Measurements from ENCODE around the gene ASH1L. TPM values are rescaled to one million over a fixed set of nuclear protein-coding genes. Genes with fewer than 3 reads are reported as not detected.
A peak's percentile ranks its signal among the peaks of the same experiment; 100 is the strongest.
"Not testable (repeated sequence)": the region's sequence is repeated elsewhere in the genome, so short reads cannot be mapped to it uniquely, and the experiment has no call there.

The ASH1L gene
- total RNA-seq, 1 experiment from 2014 or later = 19.8 TPM

GRCh38 chr1:155493595-155493994 lies 69.0 kb downstream of the ASH1L start:
- not testable (repeated sequence) for DNase-seq (ENCODE audit: low read depth)

GRCh38 chr1:155488419-155488818 lies 74.2 kb downstream of the ASH1L start:
- DNase-seq (ENCODE audit: low read depth) = not testable (repeated sequence)

- DNase-seq (ENCODE audit: low read depth) = no peak
These were observed 75.1 kb downstream of the ASH1L start for GRCh38 chr1:155487541-155487940.

GRCh38 chr1:155486952-155487351 lies 75.7 kb downstream of the ASH1L start:
- DNase-seq (ENCODE audit: low read depth) = not testable (repeated sequence)

- DNase-seq (ENCODE audit: low read depth) = no peak
These were observed 76.7 kb downstream of the ASH1L start for GRCh38 chr1:155485945-155486344.

- DNase-seq (ENCODE audit: low read depth) = no peak
These were observed 77.4 kb downstream of the ASH1L start for GRCh38 chr1:155485222-155485621.

- DNase-seq (ENCODE audit: low read depth) = no peak
These were observed 80.8 kb downstream of the ASH1L start for GRCh38 chr1:155481741-155482241.

- DNase-seq (ENCODE audit: low read depth) = peak; percentile 58
These were observed 83.4 kb downstream of the ASH1L start for GRCh38 chr1:155479205-155479604.

GRCh38 chr1:155478270-155478852 lies 84.2 kb downstream of the ASH1L start:
- no peak for DNase-seq (ENCODE audit: low read depth)

GRCh38 chr1:155474146-155474545 lies 88.5 kb downstream of the ASH1L start:
- DNase-seq (ENCODE audit: low read depth) = no peak

- no peak for DNase-seq (ENCODE audit: low read depth)
These were observed 89.3 kb downstream of the ASH1L start for GRCh38 chr1:155473151-155473821.

GRCh38 chr1:155472491-155473083 lies 90.0 kb downstream of the ASH1L start:
- DNase-seq (ENCODE audit: low read depth) = no peak

- no peak for DNase-seq (ENCODE audit: low read depth)
These were observed 90.7 kb downstream of the ASH1L start for GRCh38 chr1:155471891-155472290.

- no peak for DNase-seq (ENCODE audit: low read depth)
These were observed 91.6 kb downstream of the ASH1L start for GRCh38 chr1:155471026-155471425.

GRCh38 chr1:155466996-155467395 lies 95.6 kb downstream of the ASH1L start:
- DNase-seq (ENCODE audit: low read depth) = peak; percentile 73

- no peak for DNase-seq (ENCODE audit: low read depth)
These were observed 96.0 kb downstream of the ASH1L start for GRCh38 chr1:155466617-155466972.

GRCh38 chr1:155463865-155464650 lies 98.5 kb downstream of the ASH1L start:
- peak; percentile 79 for DNase-seq (ENCODE audit: low read depth)

GRCh38 chr1:155458111-155458510 lies 104.5 kb downstream of the ASH1L start:
- no peak for DNase-seq (ENCODE audit: low read depth)

GRCh38 chr1:155457266-155457665 lies 105.3 kb downstream of the ASH1L start:
- no peak for DNase-seq (ENCODE audit: low read depth)

- DNase-seq (ENCODE audit: low read depth) = peak; percentile 31
These were observed 106.9 kb downstream of the ASH1L start for GRCh38 chr1:155455588-155456195.

- no peak for DNase-seq (ENCODE audit: low read depth)
These were observed 108.5 kb downstream of the ASH1L start for GRCh38 chr1:155454096-155454495.

- no peak for DNase-seq (ENCODE audit: low read depth)
These were observed 109.5 kb downstream of the ASH1L start for GRCh38 chr1:155453141-155453540.

Data from RPMI7951 (cell line).